Measurements from ENCODE around the gene NDUFB3. TPM values are rescaled to one million over a fixed set of nuclear protein-coding genes. Genes with fewer than 3 reads are reported as not detected.

The NDUFB3 gene
- total RNA-seq, 4 donors from 2014 or later = 33.0 to 59.9 (median 46.6) TPM

- 50 to 89% methylated on average over 1 to 3 of the region's 4 CpGs for WGBS, 2 donors (ENCODE audit: low coverage in 1 of 2)
- Histone ChIP-seq H3K27me3 (no peaks in the 10 kb centered on the region), H3K9me3 (no peaks in the 10 kb centered on the region), H3K27ac (no peak overlapping the region), H3K36me3 (peaks cover 0 to 45% of the 10 kb centered on the region in 2 donors), H3K4me1 (no peaks in the 10 kb centered on the region), H3K4me3 (no peak overlapping the region)
- TF ChIP-seq CTCF (IDR thresholded peaks at IDR 0.05) (no peak), POLR2A (IDR thresholded peaks at IDR 0.05) (no peak), POLR2AphosphoS5 (IDR thresholded peaks at IDR 0.05) (no peak), EP300 (IDR thresholded peaks at IDR 0.05) (no peak)
- no peak for ATAC-seq
Observed at GRCh38 chr2:201090574-201090973, 18.8 kb downstream of the NDUFB3 start.

GRCh38 chr2:201093573-201093972 lies 21.8 kb downstream of the NDUFB3 start:
- Histone ChIP-seq H3K27me3 (no peaks in the 10 kb centered on the region), H3K4me1 (no peaks in the 10 kb centered on the region), H3K27ac (no peak overlapping the region), H3K9me3 (no peaks in the 10 kb centered on the region), H3K4me3 (no peak overlapping the region), H3K36me3 (peaks cover 0 to 15% of the 10 kb centered on the region in 2 donors)
- TF ChIP-seq EP300 (IDR thresholded peaks at IDR 0.05) (no peak), POLR2A (IDR thresholded peaks at IDR 0.05) (no peak)
- ATAC-seq = no peak
- 93 to 100% methylated on average over 2 to 4 of the region's 5 CpGs for WGBS, 2 donors (ENCODE audit: low coverage in 1 of 2)

GRCh38 chr2:201100497-201100896 lies 28.7 kb downstream of the NDUFB3 start:
- Histone ChIP-seq H3K36me3 (peaks cover 0 to 4% of the 10 kb centered on the region in 2 donors), H3K9me3 (no peaks in the 10 kb centered on the region), H3K4me3 (no peak overlapping the region), H3K27me3 (no peaks in the 10 kb centered on the region), H3K4me1 (no peaks in the 10 kb centered on the region), H3K27ac (no peak overlapping the region)
- no peak for ATAC-seq
- no peak for TF ChIP-seq CTCF (IDR thresholded peaks at IDR 0.05)
- no peak for TF ChIP-seq POLR2AphosphoS5 (IDR thresholded peaks at IDR 0.05)
- no peak for TF ChIP-seq EP300 (IDR thresholded peaks at IDR 0.05)
- no peak for TF ChIP-seq POLR2A (IDR thresholded peaks at IDR 0.05)
- 90% methylated on average over 3 of the region's 3 CpGs; no CpG with 5 or more reads in 1 of the 2 donors for WGBS, 2 donors (ENCODE audit: low coverage in 1 of 2)

DNA sequence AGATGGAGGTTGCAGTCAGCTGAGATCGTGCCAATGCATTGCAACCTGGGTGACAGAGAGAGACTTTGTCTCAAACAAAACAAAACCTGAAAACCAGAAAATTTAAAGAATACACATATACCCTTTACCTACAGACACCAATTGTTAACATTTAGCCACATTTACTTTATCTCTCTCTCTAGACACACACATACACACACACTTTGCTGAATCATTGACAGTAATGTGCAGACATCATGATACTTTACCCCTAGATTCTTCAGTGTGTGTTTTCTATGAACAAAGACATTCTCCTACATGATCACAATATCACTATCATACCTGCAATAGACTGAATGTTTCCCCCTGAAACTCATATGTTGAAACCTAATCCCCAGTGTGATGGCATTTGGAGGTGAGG lies 34.0 kb downstream of the NDUFB3 start:
- Histone ChIP-seq H3K4me1 (no peaks in the 10 kb centered on the region), H3K27me3 (no peaks in the 10 kb centered on the region), H3K36me3 (peaks cover 0 to 4% of the 10 kb centered on the region in 2 donors), H3K4me3 (no peak overlapping the region), H3K27ac (no peak overlapping the region), H3K9me3 (no peaks in the 10 kb centered on the region)
- WGBS, 2 donors (ENCODE audit: low coverage in 1 of 2) = 89 to 91% methylated on average over 1 of the region's 1 CpG
- ATAC-seq = no peak
- TF ChIP-seq POLR2AphosphoS5 (IDR thresholded peaks at IDR 0.05) (no peak), POLR2A (IDR thresholded peaks at IDR 0.05) (no peak), EP300 (IDR thresholded peaks at IDR 0.05) (no peak), CTCF (IDR thresholded peaks at IDR 0.05) (no peak)

GRCh38 chr2:201107624-201108023 lies 35.8 kb downstream of the NDUFB3 start:
- no peak overlapping the region for H3K4me3 ChIP-seq
- no peak overlapping the region for H3K27ac ChIP-seq
- H3K36me3 ChIP-seq = peaks cover 0 to 4% of the 10 kb centered on the region in 2 donors
- no peaks in the 10 kb centered on the region for H3K9me3 ChIP-seq
- TF ChIP-seq POLR2AphosphoS5 (IDR thresholded peaks at IDR 0.05) (no peak), POLR2A (IDR thresholded peaks at IDR 0.05) (no peak), EP300 (IDR thresholded peaks at IDR 0.05) (no peak), CTCF (IDR thresholded peaks at IDR 0.05) (no peak)
- ATAC-seq = no peak
- no peaks in the 10 kb centered on the region for H3K27me3 ChIP-seq
- no peaks in the 10 kb centered on the region for H3K4me1 ChIP-seq
- WGBS, 2 donors (ENCODE audit: low coverage in 1 of 2) = 95 to 100% methylated on average over 2 of the region's 2 CpGs

Measured in gastroesophageal sphincter (tissue), 4 donors.